HepG2 (cell line): ENCODE data around the gene PPDPF. TPM values are rescaled to one million over a fixed set of nuclear protein-coding genes. Genes with fewer than 3 reads are reported as not detected.

ENCODE experiments used
- ATAC-seq: fragments of 200-7000 bp; cut with Tn5 transposase; 3 replicates; pipeline ENCODE4 v1.9.1; 2020; ENCODE audit warnings: mild to moderate bottlenecking, moderate library complexity
- BruUV-seq: library from RNA; stranded (reverse); fragments of 400-500 nt; replicated peaks from 2 replicates; lab custom pipeline; 2021; lab: Mats Ljungman, UMichigan
- CTCF ChIA-PET: fragments of 300-600 bp; formaldehyde crosslinking; extraction: SDS; loops from one replicate; lab custom pipeline; 2021; ENCODE audit warnings: low total read pairs, inconsistent platforms, low intra/inter-chr PET ratio; lab: Yijun Ruan, JAX
- POLR2A ChIA-PET: fragments of 350-600 bp; sonication (Branson Sonifier 250); formaldehyde crosslinking; loops from one replicate; lab custom pipeline; 2020; ENCODE audit warnings: antibody characterized with exemption, inconsistent platforms; lab: Yijun Ruan, JAX
- DNase-seq: peaks from one replicate; pipeline ENCODE4 v3.0.0-alpha.2; 2015; ENCODE audit warnings: low spot score
- FAIRE-seq: peaks from 3 replicates; lab custom pipeline; 2011; peaks lifted over from hg19 to GRCh38; lab: Jason Lieb, UNC
- H2AFZ ChIP-seq: one replicate; pipeline ENCODE4 v1.6.1; 2011; ENCODE audit warnings: low read length, inconsistent platforms
- H3K27ac ChIP-seq: fragments of 300-600 bp; 3 replicates; pipeline ENCODE4 v1.8.0; 2011; ENCODE audit warnings: mixed run types, mild to moderate bottlenecking, mixed read lengths, low read length, inconsistent platforms; ENCODE audit not compliant: insufficient read depth; ENCODE audit errors: extremely low read length
- H3K27me3 ChIP-seq, 2 experiments: fragments of 200-600 bp in 1 of 2; 2 replicates in 1 of 2; 3 replicates in 1 of 2; pipeline versions ENCODE4 v1.6.0 to v1.8.0; 2011; ENCODE audit warnings: low read length in 2 of 2, mild to moderate bottlenecking in 2 of 2, moderate library complexity in 2 of 2, inconsistent platforms in 1 of 2; ENCODE audit not compliant: insufficient read depth in 2 of 2, control insufficient read depth in 1 of 2
- H3K36me3 ChIP-seq, 2 experiments: fragments of 200-600 bp in 1 of 2; replicated peaks in 1 of 2; 2 replicates in 1 of 2; 3 replicates in 1 of 2; pipeline versions ENCODE4 v1.5.1 to v1.8.0; 2011; ENCODE audit warnings: low read length in 2 of 2, inconsistent platforms in 1 of 2; ENCODE audit not compliant: insufficient read depth in 2 of 2, control insufficient read depth in 1 of 2
- H3K4me1 ChIP-seq: 2 replicates; pipeline ENCODE4 v1.5.1; 2012; ENCODE audit warnings: low read length, inconsistent platforms; ENCODE audit not compliant: insufficient read depth
- H3K4me2 ChIP-seq: 2 replicates; pipeline ENCODE4 v1.6.0; 2011; ENCODE audit warnings: low read depth, low read length, inconsistent platforms
- H3K4me3 ChIP-seq, 3 experiments: fragments of 200-600 bp in 1 of 3; sonication (generic), shearing (Covaris generic) in 1 of 3; replicated peaks in 1 of 3; 2 replicates each; pipeline ENCODE4 v1.5.1; 2011 to 2016; ENCODE audit warnings: low read length in 3 of 3, inconsistent platforms in 2 of 3, low read depth in 2 of 3, mild to moderate bottlenecking in 2 of 3, control low read depth in 1 of 3, mixed read lengths in 1 of 3; ENCODE audit not compliant: insufficient read depth in 1 of 3
- H3K79me2 ChIP-seq: one replicate; pipeline ENCODE4 v1.6.1; 2011; ENCODE audit warnings: low read length, inconsistent platforms; ENCODE audit not compliant: insufficient read depth
- H3K9ac ChIP-seq: 2 replicates; pipeline ENCODE4 v1.6.0; 2011; ENCODE audit warnings: mild to moderate bottlenecking, low read depth, low read length, inconsistent platforms; ENCODE audit not compliant: insufficient read depth
- H3K9me3 ChIP-seq: 2 replicates; pipeline ENCODE4 v1.5.1; 2012; ENCODE audit warnings: mild to moderate bottlenecking, low read length
- H4K20me1 ChIP-seq: 2 replicates; pipeline ENCODE4 v1.6.0; 2011; ENCODE audit warnings: inconsistent platforms, mild to moderate bottlenecking, low read length, moderate library complexity; ENCODE audit not compliant: insufficient read depth
- AGO2 ChIP-seq: fragments of 200-400 bp; formaldehyde crosslinking; optimal IDR thresholded peaks from 2 replicates; pipeline ENCODE3; 2017; ENCODE audit warnings: mild to moderate bottlenecking, low read depth, low read length, moderate library complexity
- HDAC2 ChIP-seq: sonication (generic); formaldehyde crosslinking; IDR thresholded peaks from 2 replicates; pipeline ENCODE4 v1.4.0; 2020; ENCODE audit warnings: missing genetic modification reagents
- KDM5B ChIP-seq: sonication (generic); formaldehyde crosslinking; IDR thresholded peaks from 2 replicates; pipeline ENCODE4 v1.4.0; 2020; ENCODE audit warnings: missing genetic modification reagents, mild to moderate bottlenecking, borderline replicate concordance
- MTA1 ChIP-seq: sonication (generic); formaldehyde crosslinking; IDR thresholded peaks from 2 replicates; pipeline ENCODE4 v1.4.0; 2020; ENCODE audit warnings: missing genetic modification reagents, mild to moderate bottlenecking, borderline replicate concordance
- MZF1 ChIP-seq: sonication (generic); formaldehyde crosslinking; IDR thresholded peaks from 2 replicates; pipeline ENCODE4 v1.8.1; 2023; ENCODE audit warnings: mild to moderate bottlenecking, missing genetic modification reagents, borderline replicate concordance
- NFATC3 ChIP-seq: sonication (generic); formaldehyde crosslinking; IDR thresholded peaks from 2 replicates; pipeline ENCODE4 v1.5.1; 2020; ENCODE audit warnings: mild to moderate bottlenecking, missing genetic modification reagents
- NRL ChIP-seq: sonication (generic); formaldehyde crosslinking; IDR thresholded peaks from 2 replicates; pipeline ENCODE4 v1.5.0; 2020; ENCODE audit warnings: missing genetic modification reagents, mild to moderate bottlenecking, moderate library complexity, borderline replicate concordance
- PHF8 ChIP-seq: sonication (generic); formaldehyde crosslinking; IDR thresholded peaks from 2 replicates; pipeline ENCODE4 v1.5.0; 2020; ENCODE audit warnings: missing genetic modification reagents
- POLR2A ChIP-seq, 2 experiments: IDR thresholded peaks; 2 replicates each; pipeline ENCODE4 v1.6.1; 2011; ENCODE audit warnings: low read depth in 2 of 2, low read length in 2 of 2, mild to moderate bottlenecking in 1 of 2, moderate library complexity in 1 of 2; ENCODE audit not compliant: insufficient read depth in 1 of 2
- ZBTB7B ChIP-seq: sonication (generic); formaldehyde crosslinking; IDR thresholded peaks from 2 replicates; pipeline ENCODE4 v1.4.0; 2020; ENCODE audit warnings: missing genetic modification reagents
- ZNF292 ChIP-seq: sonication (generic); formaldehyde crosslinking; IDR thresholded peaks from 2 replicates; pipeline ENCODE4 v1.8.1; 2022; ENCODE audit warnings: mild to moderate bottlenecking, low read depth, missing genetic modification reagents, borderline replicate concordance
- ZNF326 ChIP-seq: sonication (generic); formaldehyde crosslinking; IDR thresholded peaks from 2 replicates; pipeline ENCODE4 v1.4.0; 2020; ENCODE audit warnings: missing genetic modification reagents, borderline replicate concordance
- ZNF543 ChIP-seq: sonication (generic); formaldehyde crosslinking; IDR thresholded peaks from 2 replicates; pipeline ENCODE4 v1.4.0; 2020; ENCODE audit warnings: mild to moderate bottlenecking, missing genetic modification reagents
- ZNF703 ChIP-seq: sonication (generic); formaldehyde crosslinking; IDR thresholded peaks from 2 replicates; pipeline ENCODE4 v1.5.1; 2020; ENCODE audit warnings: missing genetic modification reagents, mild to moderate bottlenecking, moderate library complexity, borderline replicate concordance
- WGBS: methylation state at CpG from one replicate; pipeline ENCODE4 v1.1.6; 2017; ENCODE audit warnings: low lambda C conversion rate; 5-methylcytosine and 5-hydroxymethylcytosine counted together
- in situ Hi-C: cut with HindIII; loops from 2 replicates; pipeline ENCODE4 v1.10.0; 2017; ENCODE audit warnings: low pct_unique_long_range_greater_than_20kb; ENCODE audit not compliant: extremely low pct_ligation_motif_present
- intact Hi-C: fragments of 100-400 bp; cut with micrococcal nuclease; formaldehyde crosslinking; loops from one replicate; pipeline ENCODE4 v1.10.0; 2022; ENCODE audit not compliant: unreplicated experiment
- polyA plus RNA-seq, 8 experiments: library from polyadenylated mRNA; depleted of rRNA in 3 of 8; stranded (reverse) in 7 of 8; unstranded in 1 of 8; fragments of >200 nt; fragmentation: Illumina TruSeq in 4 of 8; extraction: Trizol in 4 of 8; gene quantifications; 2 replicates each; pipeline versions ENCODE4 v1.2.1 to v1.2.3, GENCODE V29; 2011 to 2016; ENCODE audit warnings: low read depth in 4 of 8, missing spikeins in 1 of 8, mixed read lengths in 1 of 8; ENCODE audit not compliant: insufficient read depth in 1 of 8
- total RNA-seq, 5 experiments: library from RNA; depleted of rRNA; stranded (reverse); fragments of >200 nt; fragmentation: Illumina TruSeq; extraction: Trizol; gene quantifications; 2 replicates each; pipeline ENCODE4 v1.2.3, GENCODE V29; 2016; ENCODE audit warnings: low read depth in 1 of 5
- TF ChIP-seq, protein P1 (sequence below): sonication (generic); formaldehyde crosslinking; IDR thresholded peaks from 2 replicates; pipeline ENCODE4 v1.4.0; 2020; ENCODE audit warnings: mild to moderate bottlenecking, missing genetic modification reagents
- TF ChIP-seq, protein P2 (sequence below): sonication (generic); formaldehyde crosslinking; IDR thresholded peaks from 2 replicates; pipeline ENCODE4 v1.5.1; 2020; ENCODE audit warnings: mild to moderate bottlenecking, missing genetic modification reagents, moderate library complexity
- TF ChIP-seq, protein P3 (sequence below): sonication (generic); formaldehyde crosslinking; IDR thresholded peaks from 2 replicates; pipeline ENCODE4 v1.4.0; 2020; ENCODE audit warnings: mild to moderate bottlenecking, missing genetic modification reagents
- TF ChIP-seq, protein P4 (sequence below): sonication (generic); formaldehyde crosslinking; IDR thresholded peaks from 2 replicates; pipeline ENCODE4 v1.8.0; 2022; ENCODE audit warnings: mild to moderate bottlenecking, missing genetic modification reagents; ENCODE audit not compliant: insufficient replicate concordance

The PPDPF gene
- total and polyA plus RNA-seq, 2 of the 13 experiments (the other 11 are each of a cell fraction or from before 2014, with no cell fraction given) = 1.8 to 7.0 TPM

DNA sequence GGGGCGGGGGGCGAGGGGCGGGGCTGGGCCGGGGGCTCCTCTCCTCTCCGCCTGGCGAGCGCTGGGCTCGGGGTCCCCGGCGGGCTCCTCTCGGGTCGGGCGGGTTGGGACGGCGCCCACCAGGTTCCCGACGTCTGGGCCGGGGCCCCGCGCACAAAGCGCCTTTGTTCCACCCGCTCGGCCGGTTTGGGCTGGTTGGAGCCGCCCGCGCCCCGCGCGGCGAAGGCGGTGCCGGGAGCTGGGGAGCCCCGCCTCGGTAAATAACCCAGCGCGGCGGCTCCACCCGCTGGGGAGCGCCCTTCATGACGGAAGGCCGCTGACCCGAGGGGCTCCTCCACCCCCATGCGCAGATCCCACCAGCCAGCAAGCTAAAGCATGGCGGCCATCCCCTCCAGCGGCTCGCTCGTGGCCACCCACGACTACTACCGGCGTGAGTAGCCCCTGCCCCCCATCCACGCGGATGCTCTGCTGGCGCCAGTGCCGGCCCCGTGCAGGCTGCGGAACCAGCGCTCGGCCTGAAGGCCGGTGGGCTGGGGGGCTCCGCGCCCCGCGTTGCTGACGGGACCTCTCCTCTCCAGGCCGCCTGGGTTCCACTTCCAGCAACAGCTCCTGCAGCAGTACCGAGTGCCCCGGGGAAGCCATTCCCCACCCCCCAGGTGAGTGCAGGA is 503 bp downstream of the PPDPF start:
- in situ Hi-C loops = no loop called here
- H4K20me1 ChIP-seq = peaks cover 2% of the 10 kb centered on the region; the same call in 1 of the 2 replicates
- H3K27ac ChIP-seq = no peak overlapping the region
- WGBS = 70% methylated on average over 60 of the region's 68 CpGs
- POLR2A ChIA-PET = interaction anchor here (1.1 to 2.1 kb wide), 5 partner anchors 14 to 106 kb away, joined by 3 to 11 read pairs (median 8); partner anchors contain the start of genes GMEB2, HELZ2 and PTK6
- no peaks in the 10 kb centered on the region for H3K79me2 ChIP-seq
- CTCF ChIA-PET = no interaction called here
- BruUV-seq = TSS peak; percentile 67
- H3K36me3 ChIP-seq = no peaks in the 10 kb centered on the region
- H3K27me3 ChIP-seq = peaks cover 24 to 46% of the 10 kb centered on the region in 2 experiments
- peaks cover 11% of the 10 kb centered on the region for H3K4me1 ChIP-seq
- ATAC-seq (peak; percentile 15), FAIRE-seq (no peak), DNase-seq (peak; percentile 40)
- peak overlapping the region; percentile 40; the same call in 1 of the 2 replicates for H3K9ac ChIP-seq
- H2AFZ ChIP-seq = no peak overlapping the region
- H3K9me3 ChIP-seq = no peaks in the 10 kb centered on the region
- peak overlapping the region; percentile 35 to 66 (median 66); a peak in 4 of 6 replicates for H3K4me3 ChIP-seq
- peak overlapping the region; percentile 38 for H3K4me2 ChIP-seq
- intact Hi-C loops = no loop called here
- TF ChIP-seq HDAC2 (CRISPR knock-in tag) = no peak
- TF ChIP-seq ZNF292 (CRISPR knock-in tag) = no peak
- no peak for TF ChIP-seq ZNF703 (CRISPR knock-in tag)
- TF ChIP-seq PHF8 (CRISPR knock-in tag) = peak; percentile 21; the same call in 1 of the 2 replicates
- TF ChIP-seq, protein P1, sequence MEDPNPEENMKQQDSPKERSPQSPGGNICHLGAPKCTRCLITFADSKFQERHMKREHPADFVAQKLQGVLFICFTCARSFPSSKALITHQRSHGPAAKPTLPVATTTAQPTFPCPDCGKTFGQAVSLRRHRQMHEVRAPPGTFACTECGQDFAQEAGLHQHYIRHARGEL = peak; percentile 50; the same call in 1 of the 2 replicates
- TF ChIP-seq, protein P2, sequence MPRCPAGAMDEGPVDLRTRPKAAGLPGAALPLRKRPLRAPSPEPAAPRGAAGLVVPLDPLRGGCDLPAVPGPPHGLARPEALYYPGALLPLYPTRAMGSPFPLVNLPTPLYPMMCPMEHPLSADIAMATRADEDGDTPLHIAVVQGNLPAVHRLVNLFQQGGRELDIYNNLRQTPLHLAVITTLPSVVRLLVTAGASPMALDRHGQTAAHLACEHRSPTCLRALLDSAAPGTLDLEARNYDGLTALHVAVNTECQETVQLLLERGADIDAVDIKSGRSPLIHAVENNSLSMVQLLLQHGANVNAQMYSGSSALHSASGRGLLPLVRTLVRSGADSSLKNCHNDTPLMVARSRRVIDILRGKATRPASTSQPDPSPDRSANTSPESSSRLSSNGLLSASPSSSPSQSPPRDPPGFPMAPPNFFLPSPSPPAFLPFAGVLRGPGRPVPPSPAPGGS (CRISPR knock-in tag) = 0 out of 2 replicates have a peak, but pooled peaks have one; percentile 55
- 0 out of 4 replicates have a peak, but pooled peaks of 1 of the 2 experiments have one; percentile 14 for TF ChIP-seq POLR2A (IDR thresholded peaks at IDR 0.05; ENCODE audit: insufficient read depth in 1 of 2, low read depth in 2 of 2, low read length in 2 of 2)
- no peak for TF ChIP-seq ZNF326 (CRISPR knock-in tag)
- 0 out of 2 replicates have a peak, but pooled peaks have one; percentile 45 for TF ChIP-seq KDM5B (CRISPR knock-in tag)
- TF ChIP-seq MZF1 (CRISPR knock-in tag) = no peak
- TF ChIP-seq, protein P3, sequence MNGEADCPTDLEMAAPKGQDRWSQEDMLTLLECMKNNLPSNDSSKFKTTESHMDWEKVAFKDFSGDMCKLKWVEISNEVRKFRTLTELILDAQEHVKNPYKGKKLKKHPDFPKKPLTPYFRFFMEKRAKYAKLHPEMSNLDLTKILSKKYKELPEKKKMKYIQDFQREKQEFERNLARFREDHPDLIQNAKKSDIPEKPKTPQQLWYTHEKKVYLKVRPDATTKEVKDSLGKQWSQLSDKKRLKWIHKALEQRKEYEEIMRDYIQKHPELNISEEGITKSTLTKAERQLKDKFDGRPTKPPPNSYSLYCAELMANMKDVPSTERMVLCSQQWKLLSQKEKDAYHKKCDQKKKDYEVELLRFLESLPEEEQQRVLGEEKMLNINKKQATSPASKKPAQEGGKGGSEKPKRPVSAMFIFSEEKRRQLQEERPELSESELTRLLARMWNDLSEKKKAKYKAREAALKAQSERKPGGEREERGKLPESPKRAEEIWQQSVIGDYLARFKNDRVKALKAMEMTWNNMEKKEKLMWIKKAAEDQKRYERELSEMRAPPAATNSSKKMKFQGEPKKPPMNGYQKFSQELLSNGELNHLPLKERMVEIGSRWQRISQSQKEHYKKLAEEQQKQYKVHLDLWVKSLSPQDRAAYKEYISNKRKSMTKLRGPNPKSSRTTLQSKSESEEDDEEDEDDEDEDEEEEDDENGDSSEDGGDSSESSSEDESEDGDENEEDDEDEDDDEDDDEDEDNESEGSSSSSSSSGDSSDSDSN (CRISPR knock-in tag) = no peak; the same call in 1 of the 2 replicates
- TF ChIP-seq NFATC3 (CRISPR knock-in tag) = no peak
- TF ChIP-seq MTA1 (CRISPR knock-in tag) = 0 out of 2 replicates have a peak, but pooled peaks have one; percentile 37
- TF ChIP-seq NRL (CRISPR knock-in tag) = no peak; the same call in 1 of the 2 replicates
- 0 out of 2 replicates have a peak, but pooled peaks have one; percentile 33 for TF ChIP-seq ZNF543 (CRISPR knock-in tag)
- TF ChIP-seq AGO2 = peak; percentile 59
- TF ChIP-seq, protein P4, sequence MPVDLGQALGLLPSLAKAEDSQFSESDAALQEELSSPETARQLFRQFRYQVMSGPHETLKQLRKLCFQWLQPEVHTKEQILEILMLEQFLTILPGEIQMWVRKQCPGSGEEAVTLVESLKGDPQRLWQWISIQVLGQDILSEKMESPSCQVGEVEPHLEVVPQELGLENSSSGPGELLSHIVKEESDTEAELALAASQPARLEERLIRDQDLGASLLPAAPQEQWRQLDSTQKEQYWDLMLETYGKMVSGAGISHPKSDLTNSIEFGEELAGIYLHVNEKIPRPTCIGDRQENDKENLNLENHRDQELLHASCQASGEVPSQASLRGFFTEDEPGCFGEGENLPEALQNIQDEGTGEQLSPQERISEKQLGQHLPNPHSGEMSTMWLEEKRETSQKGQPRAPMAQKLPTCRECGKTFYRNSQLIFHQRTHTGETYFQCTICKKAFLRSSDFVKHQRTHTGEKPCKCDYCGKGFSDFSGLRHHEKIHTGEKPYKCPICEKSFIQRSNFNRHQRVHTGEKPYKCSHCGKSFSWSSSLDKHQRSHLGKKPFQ (CRISPR knock-in tag) = no peak
- TF ChIP-seq ZBTB7B (CRISPR knock-in tag) = 0 out of 2 replicates have a peak, but pooled peaks have one; percentile 22
